OCI-LY3 (cell line): Measurements from ENCODE around the gene FER1L5.

Source experiments
- CTCF ChIP-seq: fragments of 200-600, 300-600 bp; sonication (generic); IDR thresholded peaks from 2 replicates; pipeline ENCODE4 v1.5.1; 2014; ENCODE audit warnings: antibody characterized with exemption, low read length, low read depth
- EZH2phosphoT487 ChIP-seq: fragments of 200-600 bp; shearing (Covaris generic); IDR thresholded peaks from 2 replicates; pipeline ENCODE4 v1.6.1; 2018; ENCODE audit warnings: antibody characterized with exemption, mixed run types, low read depth

- TF ChIP-seq CTCF (no peak), EZH2phosphoT487 (no peak)
These were observed 54.9 kb downstream of the FER1L5 start for GRCh38 chr2:96697476-96697875.
